HG03108 (cell line): ENCODE measurements around the gene FAM120B.
A peak's percentile ranks its signal among the peaks of the same experiment; 100 is the strongest.
"Not testable (repeated sequence)": the region's sequence is repeated elsewhere in the genome, so short reads cannot be mapped to it uniquely, and the experiment has no call there.

Experiments
- ATAC-seq: cut with Tn5 transposase; IDR thresholded peaks from one replicate; pipeline ENCODE4 v1.9.1; 2021; ENCODE audit warnings: moderate library complexity; ENCODE audit not compliant: unreplicated experiment

The FAM120B gene, protein sequence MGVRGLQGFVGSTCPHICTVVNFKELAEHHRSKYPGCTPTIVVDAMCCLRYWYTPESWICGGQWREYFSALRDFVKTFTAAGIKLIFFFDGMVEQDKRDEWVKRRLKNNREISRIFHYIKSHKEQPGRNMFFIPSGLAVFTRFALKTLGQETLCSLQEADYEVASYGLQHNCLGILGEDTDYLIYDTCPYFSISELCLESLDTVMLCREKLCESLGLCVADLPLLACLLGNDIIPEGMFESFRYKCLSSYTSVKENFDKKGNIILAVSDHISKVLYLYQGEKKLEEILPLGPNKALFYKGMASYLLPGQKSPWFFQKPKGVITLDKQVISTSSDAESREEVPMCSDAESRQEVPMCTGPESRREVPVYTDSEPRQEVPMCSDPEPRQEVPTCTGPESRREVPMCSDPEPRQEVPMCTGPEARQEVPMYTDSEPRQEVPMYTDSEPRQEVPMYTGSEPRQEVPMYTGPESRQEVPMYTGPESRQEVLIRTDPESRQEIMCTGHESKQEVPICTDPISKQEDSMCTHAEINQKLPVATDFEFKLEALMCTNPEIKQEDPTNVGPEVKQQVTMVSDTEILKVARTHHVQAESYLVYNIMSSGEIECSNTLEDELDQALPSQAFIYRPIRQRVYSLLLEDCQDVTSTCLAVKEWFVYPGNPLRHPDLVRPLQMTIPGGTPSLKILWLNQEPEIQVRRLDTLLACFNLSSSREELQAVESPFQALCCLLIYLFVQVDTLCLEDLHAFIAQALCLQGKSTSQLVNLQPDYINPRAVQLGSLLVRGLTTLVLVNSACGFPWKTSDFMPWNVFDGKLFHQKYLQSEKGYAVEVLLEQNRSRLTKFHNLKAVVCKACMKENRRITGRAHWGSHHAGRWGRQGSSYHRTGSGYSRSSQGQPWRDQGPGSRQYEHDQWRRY

DNA sequence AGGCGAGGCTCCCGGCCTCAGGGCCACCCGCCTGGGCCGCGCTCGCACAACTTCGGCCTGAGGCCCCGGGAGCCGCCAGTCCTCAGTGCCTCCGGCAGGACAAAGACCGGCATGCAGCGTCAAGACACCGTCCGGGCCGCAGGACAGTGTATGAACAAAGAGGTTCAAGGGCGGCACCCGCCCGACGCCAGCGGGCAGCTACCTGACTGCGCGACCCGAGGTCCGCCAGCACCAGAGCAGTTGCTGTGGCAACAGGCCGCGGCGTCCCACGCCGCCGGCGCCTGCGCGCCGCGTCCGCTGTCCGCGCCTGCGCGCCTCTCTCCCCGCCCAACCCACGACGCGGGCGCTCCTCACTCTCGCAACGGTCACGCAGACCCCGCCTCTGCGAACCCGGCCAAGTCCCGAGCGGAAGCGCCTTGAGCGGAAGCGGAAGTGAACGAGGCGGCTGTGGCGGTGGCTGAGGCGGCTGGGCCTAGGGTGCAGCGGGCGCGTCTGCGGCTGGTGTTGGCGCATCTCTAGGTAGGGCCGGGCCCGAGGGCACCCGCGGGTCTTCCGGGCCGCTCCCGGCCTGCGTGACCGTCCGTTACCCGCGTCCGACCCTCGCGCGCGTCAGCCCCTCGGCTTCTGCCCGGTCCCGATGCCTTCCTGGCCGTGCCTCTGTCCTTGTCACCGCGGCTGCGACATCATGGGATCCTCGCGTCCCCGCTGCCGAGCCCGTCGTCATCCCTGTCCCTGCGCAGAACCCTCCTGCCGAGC is at the start of gene FAM120B:
Gene FAM120B, plus strand, starts transcription at position 435 of the 756 bp plus-strand sequence. CDS start 10,633 bp downstream, outside the sequence.
- peak; percentile 97 for ATAC-seq

DNA sequence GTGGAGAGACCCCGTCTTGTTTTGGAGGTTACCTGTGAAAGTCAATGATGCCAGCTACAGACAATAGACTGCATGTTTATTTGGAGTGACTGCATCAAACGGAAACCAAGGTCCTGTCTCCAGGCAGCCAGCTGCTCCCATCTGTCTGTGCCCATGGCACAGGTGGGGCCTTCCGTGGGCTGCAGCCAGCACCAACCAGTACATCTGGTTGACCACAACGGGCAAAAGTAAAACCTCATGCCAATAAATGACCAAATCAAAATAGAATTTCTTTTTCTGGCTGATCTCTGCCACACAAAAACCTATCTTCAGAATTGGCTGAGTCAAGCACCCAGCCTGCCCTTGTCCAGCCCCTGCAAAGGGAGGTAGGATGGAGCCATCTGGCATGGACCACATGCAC is 49.2 kb upstream of the FAM120B start:
- ATAC-seq: no peak

DNA sequence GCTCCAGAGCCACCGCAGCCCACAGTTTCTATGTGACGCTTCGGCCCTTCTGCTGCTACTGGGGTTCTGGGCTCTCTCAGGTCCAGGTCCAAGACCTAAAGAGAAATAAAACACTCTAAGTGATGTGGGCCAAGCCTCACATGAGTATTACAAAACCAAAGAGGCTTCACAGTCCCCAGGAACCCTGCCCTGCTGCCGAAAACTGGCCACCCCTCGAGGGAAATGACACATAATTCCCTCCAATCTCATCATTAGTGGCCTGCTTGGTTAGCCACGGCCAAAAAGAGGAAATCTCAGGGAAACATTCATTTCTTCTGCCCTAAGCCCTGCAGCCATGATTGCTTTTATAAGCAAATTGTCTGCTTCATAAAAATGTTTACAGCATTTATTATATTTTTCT is 48.2 kb upstream of the FAM120B start:
- ATAC-seq: no peak

DNA sequence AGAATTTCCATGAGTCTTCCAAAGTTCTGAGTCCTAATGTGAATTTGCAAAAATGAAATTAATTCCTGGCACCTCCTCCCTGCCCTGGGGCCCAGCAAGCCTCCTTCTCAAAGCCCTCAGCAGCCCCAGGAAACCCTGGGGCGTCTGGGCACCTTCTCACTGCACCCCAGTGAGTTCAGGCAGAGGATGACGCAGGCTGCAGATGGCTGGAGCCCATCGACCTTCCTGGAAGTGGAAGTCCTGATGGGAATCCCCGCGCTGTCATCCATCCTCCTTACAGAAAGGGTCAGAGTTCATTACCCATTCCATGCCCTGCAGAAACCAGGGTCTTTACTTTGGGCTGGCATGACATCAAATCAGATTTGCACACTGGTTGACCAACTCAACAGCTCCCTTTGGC is 47.3 kb upstream of the FAM120B start:
- no peak for ATAC-seq

DNA sequence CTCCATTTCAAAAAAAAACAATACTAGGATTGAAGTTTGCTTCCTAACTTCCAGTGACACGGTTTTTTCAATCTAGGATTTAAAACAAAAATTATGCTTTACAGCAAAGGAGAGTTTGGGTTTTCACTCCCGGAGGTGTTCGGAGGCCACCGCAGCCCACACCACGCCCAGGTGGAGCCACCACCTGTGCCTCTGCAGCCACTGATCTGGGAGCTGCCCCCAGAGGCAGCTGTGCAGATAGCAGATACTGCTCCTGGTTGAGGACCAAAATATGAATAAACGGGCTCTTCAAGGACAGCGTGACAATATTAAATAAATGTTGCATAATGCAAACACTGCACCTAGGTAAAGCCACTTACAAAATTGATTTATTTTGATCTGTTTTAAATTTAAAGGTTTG is 45.9 kb upstream of the FAM120B start:
- ATAC-seq: no peak

DNA sequence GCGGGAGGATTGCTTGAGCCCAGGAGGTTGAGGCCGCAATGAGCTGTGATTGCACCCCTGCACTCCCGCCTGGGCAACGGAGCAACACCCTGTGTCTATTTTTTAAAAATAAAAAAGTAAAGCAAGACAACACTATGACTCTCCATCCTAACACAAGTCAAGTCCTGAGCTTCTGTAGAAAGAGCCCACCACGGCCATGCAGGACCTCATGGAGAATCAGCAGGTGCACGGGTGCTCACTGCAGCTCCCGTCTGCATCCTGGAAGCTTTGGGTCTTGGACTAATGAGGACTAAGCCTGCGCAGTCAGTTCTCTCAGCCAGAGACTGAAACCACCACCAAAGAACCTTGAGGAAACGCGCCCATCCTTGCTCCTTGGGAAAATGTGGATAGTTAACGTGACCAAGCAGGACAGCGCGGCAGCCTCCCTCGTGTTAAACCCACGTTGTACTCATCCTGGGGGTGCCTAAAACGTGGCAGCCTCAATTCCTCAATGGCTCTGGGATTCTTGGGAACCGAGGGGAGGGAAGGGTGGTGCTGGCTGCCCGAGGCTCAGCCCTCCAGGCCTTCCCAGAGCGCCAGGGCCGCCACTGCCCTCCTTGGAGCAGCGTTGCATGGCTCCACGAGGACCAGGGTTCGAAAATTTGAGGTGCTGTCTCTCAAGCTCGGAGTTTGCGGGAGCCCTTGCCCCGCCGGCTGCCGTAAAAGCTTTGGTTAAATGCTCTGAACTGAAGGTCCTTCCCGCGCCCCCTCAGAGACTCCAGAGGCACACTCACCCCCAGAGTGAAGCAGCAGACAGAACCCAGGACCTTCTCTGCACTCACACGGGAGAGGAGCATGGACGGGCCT is 44.7 kb upstream of the FAM120B start:
- ATAC-seq: no peak

DNA sequence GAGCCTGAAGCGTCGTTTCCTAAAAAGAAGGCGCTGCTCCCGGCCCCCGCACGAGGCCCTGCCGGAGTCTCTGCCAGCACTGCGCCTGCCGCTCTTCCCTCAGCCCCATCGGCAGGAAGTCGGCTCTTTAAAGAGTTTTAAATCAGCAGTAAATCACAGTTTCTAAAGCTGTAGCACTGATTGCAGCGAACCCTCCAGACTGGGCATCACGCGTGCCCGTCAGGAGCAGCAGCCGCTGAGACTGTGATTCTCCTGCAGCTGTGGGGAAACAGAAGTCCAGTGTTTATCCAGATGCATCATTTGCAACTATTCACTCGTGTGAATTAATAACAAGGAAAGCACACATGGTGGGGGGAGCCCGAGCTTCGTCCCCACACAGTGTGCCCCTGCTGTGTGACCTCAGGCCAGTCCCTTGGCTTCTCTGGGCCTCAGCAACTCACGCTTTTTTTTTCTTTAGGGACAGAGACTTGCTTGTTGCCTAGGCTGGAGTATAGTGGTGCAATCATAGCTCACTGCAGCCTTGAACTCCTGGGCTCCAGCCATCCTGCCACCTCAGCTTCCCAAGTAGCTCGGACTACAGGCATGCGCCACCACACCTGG is 44.0 kb upstream of the FAM120B start:
- ATAC-seq: no peak

DNA sequence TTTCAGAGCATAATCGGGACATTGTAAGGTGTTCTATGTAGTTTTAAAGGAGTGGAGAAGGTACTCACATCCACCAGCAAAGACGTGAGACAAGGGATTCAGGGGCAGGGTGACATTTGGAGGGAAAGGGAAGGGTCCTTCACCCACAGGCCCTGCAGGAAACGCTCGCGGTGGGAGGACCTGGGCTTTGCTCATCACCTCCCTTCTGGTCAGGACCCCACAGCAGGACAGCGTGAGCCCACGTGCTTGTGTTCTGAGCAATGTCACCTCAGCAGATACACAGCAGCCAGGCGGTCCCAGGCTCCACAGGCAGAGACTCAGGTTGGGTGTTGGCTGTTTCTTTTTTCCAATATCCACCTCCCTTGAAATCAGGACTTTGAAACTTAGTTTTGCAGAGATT is 43.1 kb upstream of the FAM120B start:
- ATAC-seq: no peak

DNA sequence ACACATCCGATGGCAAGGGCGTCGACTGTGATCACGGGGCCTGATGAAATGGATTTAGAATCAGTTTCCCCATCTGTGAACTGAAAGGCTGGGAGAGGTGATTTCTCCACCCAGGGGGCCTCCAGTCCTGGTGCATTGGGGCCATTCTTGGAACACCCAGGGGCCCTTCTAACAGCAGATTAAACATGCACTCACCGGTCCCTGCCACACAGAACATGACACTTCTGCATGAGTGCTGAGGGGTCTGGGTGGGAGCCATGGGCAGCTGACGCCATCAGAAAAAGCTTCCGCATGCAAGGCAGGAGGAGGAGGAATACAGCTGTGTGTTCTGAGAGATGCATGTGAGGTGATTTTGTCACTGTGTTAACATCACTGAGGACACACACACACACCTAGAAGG is 42.5 kb upstream of the FAM120B start:
- no peak for ATAC-seq

DNA sequence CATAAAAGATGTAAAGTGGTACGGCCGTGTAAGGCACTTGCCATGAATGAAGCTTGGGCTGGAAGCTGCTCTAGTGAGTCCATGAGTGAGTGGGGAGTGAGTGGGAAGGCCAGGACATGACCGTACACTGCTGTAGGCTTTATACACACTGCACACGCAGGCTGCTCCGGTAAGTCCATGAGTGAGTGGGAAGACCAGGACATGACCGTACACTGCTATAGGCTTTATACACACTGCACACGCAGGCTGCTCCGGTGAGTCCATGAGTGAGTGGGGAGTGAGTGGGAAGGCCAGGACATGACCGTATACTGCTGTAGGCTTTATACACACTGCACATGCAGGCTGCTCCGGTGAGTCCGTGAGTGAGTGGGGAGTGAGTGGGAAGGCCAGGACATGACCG is 41.9 kb upstream of the FAM120B start:
- not testable (repeated sequence) for ATAC-seq

DNA sequence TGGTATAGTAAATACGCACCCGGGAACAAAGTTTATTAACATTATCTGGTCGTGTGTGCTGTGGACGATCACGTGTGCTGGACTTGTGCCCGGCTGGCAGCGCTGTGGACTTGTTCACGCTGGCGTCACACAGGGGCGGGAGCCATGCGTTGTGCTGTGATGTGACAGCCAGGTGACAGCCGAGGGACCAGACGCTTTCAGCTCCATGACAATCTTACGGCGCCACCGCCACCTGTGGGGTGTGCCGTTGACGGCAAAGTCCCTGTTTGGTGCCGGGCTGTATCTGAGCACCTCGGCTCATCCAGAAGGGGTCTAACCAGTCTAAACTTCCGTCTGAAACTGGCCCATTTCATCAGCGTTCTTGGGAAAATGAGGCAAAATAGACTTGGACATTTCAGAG is 40.9 kb upstream of the FAM120B start:
- ATAC-seq: no peak

DNA sequence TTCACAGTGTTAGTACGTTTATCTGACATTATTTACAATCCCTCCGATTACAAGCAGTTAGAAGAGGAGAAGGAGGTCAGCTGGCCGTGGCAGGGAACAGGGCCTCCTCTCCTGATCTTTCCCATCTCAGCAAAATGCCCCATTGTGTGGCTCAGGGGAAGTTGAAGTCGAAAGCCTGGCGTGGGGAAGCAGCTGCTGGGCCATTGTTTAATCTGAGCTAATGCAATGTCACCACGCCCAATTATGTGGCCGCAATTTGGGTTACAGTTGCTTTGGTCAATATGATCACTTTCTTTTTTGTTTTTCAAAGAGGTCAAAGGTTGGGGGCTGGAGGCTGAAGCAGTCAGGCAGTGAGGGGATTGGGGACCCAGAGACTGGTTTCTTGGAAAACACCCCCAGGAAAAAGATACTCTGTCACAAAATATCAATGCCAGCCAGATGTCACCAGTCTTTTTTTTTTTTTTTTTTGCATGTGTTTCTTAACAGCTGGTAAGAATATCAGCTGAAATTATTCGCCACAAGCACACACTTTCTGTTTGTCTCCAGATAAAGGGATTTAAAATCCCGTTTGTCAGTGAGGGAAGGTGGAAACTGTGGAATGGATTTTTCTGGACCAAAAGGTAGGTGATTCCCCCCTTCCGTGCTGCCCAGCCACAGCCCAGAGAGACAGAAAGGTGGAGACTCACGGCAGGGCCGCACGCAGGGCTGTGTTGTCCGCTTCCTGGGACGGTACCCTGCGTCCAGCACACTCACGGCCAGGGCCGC is 40.3 kb upstream of the FAM120B start:
- ATAC-seq: no peak

DNA sequence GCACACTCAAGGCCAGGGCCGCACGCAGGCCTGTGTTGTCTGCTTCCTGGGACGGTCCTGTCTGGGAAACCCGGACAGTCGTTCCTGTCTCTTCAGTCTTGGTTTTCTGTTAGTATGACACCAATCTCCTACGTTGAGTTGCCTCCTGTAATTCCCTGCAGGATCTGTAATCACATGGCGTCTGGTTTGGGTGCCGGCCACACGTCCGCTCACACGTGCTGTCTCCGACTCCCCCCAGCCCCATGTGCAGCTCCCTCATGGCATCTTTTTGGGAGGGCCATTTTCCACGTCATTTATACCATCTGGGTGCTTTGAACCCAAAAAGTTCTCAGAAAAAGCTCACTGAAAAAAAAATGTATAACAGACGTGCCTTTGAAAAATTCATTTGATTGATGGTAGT is 38.9 kb upstream of the FAM120B start:
- no peak for ATAC-seq

DNA sequence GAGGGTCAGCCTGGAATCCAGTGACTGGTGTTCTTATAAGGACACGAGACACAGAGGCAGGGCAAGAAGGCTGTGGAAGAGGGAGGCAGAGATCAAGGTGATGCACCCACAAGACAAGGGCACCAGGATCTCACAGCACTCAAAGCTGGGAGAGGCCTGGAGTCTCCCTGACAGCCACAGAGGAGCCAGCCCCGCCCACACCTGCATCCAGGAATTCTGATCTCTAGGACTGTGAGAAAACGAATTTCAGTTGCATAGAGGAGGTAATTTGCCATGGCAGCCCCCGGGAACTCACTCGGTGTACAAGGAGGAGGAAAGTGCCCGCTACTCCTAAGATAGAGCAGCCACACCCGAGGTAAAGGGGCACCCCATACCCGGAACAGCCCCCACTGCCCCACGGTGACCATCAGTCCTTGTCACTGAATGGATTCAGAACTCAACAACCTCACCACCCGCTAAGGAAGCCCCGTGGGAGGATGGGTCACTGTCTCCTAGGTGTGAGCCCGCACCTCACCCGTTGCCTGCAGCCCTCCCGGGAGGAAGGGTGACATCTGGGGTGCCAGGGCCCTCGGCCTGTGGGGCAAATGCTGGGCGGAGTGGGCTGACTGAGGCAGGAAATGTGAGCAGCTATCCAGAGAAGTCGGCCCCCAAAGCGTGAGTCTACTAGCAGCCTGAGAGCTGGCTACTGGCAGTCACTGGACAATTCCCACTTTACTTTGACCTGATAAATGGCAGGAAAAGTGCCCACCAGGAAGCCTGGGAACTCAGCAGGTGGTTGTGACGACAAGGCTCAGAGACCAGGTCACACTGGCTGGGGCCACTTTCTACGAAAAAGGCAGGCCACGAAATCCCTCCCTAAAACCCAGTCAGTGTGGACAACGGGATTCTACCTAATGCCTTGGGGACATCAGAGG is 38.1 kb upstream of the FAM120B start:
- no peak for ATAC-seq

DNA sequence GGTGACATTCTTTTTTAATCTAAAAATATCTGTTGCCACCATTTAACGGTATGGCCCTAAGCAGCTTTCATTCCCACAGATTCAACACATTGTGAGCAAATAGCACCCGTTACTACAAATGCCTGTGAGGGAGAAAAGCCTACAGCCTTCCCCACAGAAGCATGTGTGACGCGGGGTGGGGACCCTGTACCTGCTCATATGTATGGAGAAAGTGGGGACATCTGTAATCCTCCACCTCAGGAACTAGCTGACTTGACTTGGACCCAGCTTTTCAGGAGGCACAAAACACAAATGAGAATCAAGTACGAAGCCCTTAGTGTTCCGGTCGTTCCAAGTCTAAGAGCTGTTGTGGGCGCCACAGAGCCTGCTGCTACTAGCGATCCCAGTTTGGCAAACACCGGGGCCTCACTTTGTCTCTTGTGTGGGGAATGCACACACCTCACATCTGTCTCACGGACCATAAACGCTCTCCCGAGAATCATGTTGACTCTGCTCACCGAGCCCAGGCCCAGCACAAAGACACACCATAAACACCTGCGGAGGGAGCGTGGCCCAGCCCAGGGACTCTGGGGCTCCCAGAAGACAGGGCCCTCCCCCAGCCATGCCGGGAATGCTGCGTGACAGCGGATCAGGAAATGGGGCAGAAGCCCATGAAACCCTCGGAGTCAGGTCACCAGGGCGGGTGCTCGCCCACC is 37.3 kb upstream of the FAM120B start:
- no peak for ATAC-seq

DNA sequence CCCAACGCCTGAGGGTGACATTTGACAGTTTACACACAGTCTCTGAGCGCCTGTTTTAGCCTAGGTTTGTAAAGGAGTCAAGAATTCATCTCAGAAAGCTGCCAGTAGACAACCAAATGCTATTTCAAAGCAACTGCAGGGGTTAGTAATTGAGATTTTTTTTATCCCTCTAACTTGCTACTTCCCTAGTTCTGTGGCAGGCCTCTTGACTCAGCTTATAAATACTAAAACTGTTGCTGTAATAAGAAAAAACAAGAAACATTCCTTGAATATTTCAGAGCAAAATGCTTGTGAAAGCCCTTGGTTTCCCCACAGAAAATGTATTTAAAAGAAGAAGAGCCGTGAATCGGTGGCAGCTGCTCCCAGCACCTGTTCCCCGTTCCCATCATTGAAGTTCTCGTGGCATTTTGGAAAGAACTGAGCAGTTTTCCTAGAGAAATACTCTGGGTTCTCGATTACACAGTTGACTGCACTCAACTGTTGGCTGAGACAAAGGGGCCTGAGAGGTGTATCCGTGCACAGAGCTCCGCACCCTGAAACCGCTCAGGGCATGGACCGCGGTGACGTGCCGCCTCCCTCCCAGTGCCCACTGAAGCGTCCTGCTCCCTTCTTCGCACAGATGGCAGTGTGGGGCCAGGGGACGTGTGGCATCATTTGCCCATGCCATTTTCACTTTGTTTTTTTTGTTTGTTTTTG is 36.6 kb upstream of the FAM120B start:
- ATAC-seq: no peak

DNA sequence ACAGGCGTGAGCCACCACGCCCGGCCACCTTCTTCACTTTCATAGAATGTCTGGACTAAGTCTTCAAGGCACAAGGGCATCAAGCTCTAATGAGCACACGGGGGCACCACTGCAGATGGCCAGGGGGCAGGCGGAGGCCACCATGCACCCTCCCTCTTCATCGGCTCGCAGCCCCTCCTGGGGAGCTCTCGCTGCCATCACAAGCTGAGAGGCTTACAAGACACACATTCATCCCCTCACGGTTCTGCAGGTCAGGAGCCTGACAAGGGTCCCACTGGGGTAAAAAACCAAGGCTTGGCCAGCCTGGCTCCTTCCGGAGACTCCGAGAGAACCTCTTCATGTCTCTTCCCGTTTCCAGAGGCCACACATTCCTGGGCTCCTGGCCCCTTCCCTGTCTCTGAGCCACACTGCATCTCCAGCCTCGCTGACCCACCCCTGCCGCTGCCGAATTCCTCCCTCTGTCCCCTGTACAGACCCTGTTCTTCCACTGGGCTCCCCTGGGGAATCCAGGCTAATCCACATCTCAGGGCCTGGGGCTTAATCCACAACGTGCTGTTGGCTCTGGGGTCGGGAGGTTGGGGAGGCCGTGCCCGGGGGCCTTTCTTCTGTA is 35.5 kb upstream of the FAM120B start:
- ATAC-seq: no peak
